Hematopoietic multipotent progenitor cell treated with erythropoietin and hydrocortisone succinate and interleukin-3 and kit ligand, for 4 days (in vitro differentiated cells): Measurements from ENCODE around the gene TBC1D3C.
"Not testable (repeated sequence)": the region's sequence is repeated elsewhere in the genome, so short reads cannot be mapped to it uniquely, and the experiment has no call there.

Experiments used
- DNase-seq: peaks from one replicate; pipeline ENCODE4 v3.0.0-alpha.2; 2015

Gene TBC1D3C

DNA sequence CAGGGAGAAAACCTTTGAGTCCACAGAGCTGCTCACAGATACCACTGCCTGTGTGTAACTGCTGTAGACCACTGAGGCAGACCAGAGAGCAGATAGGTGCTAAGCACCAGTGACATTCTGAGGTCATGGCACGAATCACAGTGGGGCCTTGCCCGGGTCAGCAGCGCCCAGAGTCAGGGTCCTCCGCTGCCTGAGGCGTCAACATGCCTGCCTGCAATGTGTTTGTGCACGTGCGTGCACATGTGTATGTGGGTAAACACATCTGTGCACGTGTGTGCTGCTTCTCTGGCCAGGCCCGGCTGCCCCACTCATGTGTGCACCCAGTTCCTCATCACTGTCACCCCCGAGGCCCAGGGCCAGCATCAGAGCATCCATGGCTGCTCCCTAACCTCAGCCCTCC lies at the start of gene TBC1D3C:
Gene TBC1D3C, minus strand, starts transcription at position 101 of the 400 bp plus-strand sequence. CDS start 1,568 bp downstream, outside the sequence.
- DNase-seq: not testable (repeated sequence)

- DNase-seq: not testable (repeated sequence)
These were observed 30.8 kb upstream of the TBC1D3C start for GRCh38 chr17:38099262-38099661.

GRCh38 chr17:38094059-38094694 lies 25.7 kb upstream of the TBC1D3C start:
- DNase-seq: not testable (repeated sequence)

- not testable (repeated sequence) for DNase-seq
These were observed 19.7 kb upstream of the TBC1D3C start for GRCh38 chr17:38088120-38088519.

DNA sequence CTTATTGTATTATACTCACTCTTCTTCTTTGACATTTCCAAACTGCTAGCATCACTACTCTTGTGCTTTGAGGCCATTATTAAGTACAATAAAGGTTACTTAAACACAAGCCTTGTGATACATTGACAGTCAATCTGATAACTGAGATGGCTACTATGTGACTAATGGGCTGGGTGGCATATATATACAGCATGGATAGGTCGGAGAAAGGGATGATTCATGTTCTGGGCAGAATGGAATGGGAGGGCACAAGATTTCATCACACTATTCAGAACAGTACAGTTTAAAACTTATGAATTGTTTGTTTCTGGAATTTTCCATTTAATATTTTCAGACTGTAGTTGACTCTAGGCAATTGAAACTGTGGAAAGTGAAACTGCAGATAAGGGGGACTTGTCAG lies 18.9 kb upstream of the TBC1D3C start:
- not testable (repeated sequence) for DNase-seq
